Fibroblast of mammary gland (primary cell): Measurements from ENCODE around the gene GRIK4.

ENCODE experiments used
- DNase-seq: peaks from one replicate; pipeline ENCODE4 v3.0.0-alpha.2; 2010; ENCODE audit warnings: low read depth
- H3K4me3 ChIP-seq: 2 replicates; pipeline ENCODE4 v1.5.1; 2011; ENCODE audit warnings: low read depth, mild to moderate bottlenecking, low read length, moderate library complexity; ENCODE audit not compliant: control insufficient read depth
- CTCF ChIP-seq: conservative IDR thresholded peaks from 2 replicates; pipeline ENCODE4 v1.5.1; 2011; ENCODE audit warnings: low read depth, low read length, inconsistent platforms; ENCODE audit not compliant: control insufficient read depth, insufficient read depth

The GRIK4 gene

DNA sequence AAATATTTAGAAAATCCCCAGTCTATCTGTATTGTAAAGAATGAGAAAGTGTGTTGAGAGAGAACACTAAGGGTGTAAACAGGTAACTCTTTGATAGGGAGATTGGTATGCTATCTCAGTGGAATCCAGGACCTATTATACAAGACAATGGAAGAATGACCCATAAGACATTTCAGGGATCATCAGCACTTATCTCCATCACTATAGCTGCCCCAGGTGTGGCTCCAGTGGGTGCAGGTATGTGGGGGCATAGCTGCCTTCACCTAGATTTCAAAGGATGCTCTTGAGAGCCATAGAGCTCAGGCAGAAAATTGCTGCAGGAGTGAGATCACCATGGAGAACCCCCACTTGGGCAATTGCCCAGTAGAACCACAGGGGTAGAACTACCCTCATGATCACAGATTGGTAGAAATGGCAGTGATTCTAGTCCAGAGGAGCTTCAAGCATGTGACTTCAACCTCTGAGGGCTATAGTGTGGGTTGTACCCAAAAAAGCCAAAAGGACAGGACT is 260.1 kb downstream of the GRIK4 start:
- DNase-seq = no peak
- TF ChIP-seq CTCF = no peak
- H3K4me3 ChIP-seq = no peak overlapping the region

DNA sequence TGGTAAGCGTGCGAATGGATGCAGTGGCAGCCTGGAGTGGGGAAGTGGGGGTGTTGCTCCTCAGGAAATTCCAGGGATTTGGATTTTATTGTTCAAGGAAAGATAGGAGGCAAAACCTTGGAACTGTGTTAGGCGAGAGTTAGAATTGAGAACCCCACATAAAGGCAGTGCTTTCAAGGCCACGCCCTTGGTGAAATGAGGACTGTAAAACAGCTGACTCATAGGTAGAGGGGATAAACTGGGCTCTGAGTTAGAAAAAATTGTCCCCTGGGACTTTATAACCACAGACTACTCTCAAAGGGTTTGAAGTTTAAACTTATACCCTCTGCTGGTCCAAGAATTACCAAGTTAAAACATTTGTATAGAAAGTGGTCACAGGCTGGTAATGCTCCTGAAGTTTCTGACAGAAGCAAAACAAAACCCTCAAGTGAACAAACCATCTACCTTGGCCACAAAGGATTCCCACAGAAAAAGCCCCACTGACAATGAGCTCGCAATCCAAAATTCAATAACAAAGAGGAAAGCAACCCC is 262.0 kb downstream of the GRIK4 start:
- H3K4me3 ChIP-seq = no peak overlapping the region
- peak; percentile 40 for DNase-seq

GRCh38 chr11:120774591-120775386 is 263.2 kb downstream of the GRIK4 start:
- no peak for TF ChIP-seq CTCF
- DNase-seq = no peak
- H3K4me3 ChIP-seq = no peak overlapping the region

More for the DNA sequence above, 262.0 kb downstream of the GRIK4 start:
- no peak for TF ChIP-seq CTCF

DNA sequence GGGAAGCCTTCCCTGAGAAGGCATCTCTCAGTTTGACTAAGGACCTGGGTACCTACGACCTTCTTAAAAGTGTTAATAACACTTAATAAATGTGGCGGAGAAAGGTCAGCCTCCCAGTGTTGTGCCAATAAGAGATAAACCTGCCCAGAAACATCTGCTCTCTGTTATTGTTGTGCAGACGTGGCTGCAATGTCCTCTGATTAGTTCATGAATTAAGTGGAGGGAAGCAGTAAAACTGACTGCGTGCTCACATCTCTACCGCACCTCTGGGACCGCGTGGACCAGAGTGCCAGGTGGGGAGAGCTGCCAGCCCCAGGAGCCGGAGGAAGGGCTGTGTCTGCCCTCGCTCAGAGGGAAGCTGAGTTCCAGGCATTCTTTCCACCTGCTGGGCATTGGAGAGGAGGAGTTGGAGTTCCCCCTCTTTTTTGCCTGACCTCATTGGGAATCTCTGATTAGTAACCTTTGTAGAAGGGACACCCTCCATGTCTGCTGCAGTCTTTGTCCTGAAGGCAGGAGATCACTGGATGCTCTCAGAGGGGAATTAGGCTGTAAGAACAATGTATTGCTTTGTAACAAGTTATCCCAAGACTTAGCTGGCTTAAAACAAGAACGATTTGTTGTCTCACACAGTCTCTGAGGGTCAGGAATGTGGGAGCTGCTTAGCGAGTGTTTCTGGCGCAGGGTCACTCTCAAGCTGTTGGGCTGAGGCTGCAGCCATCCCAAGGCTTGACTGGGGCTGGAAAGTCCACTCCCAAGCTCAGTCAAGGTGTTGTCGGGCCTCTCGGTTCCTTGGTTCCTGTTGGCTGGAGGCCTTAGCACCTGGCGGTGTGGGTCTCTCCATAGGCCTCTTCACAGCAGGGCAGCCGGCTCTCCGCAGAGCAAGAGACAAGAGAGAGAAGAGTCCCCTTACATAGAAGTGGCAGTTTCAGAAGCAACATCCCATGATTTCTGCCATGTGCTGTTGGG is 264.7 kb downstream of the GRIK4 start:
- no peak for DNase-seq
- H3K4me3 ChIP-seq = no peak overlapping the region
- TF ChIP-seq CTCF = no peak

- no peak overlapping the region for H3K4me3 ChIP-seq
- TF ChIP-seq CTCF = no peak
- DNase-seq = no peak
Observed at GRCh38 chr11:120778685-120779490, 267.3 kb downstream of the GRIK4 start.

- no peak for DNase-seq
- TF ChIP-seq CTCF = no peak
- H3K4me3 ChIP-seq = no peak overlapping the region
Observed at GRCh38 chr11:120780239-120780638, 268.7 kb downstream of the GRIK4 start.
